Glomerular visceral epithelial cell (primary cell): ENCODE data around the gene FILIP1.

ENCODE experiments used
- DNase-seq: peaks from one replicate; pipeline ENCODE4 v3.0.0-alpha.2; 2016; ENCODE audit errors: extremely low spot score

Gene FILIP1

GRCh38 chr6:75379536-75379935, 114.1 kb downstream of the FILIP1 start:
- DNase-seq, result no peak

- no peak for DNase-seq
Measured at GRCh38 chr6:75378101-75378500, 115.5 kb downstream of the FILIP1 start.

GRCh38 chr6:75377386-75377785, 116.2 kb downstream of the FILIP1 start:
- DNase-seq, result no peak

- DNase-seq, result peak; percentile 40
Measured at GRCh38 chr6:75376347-75377024, 117.1 kb downstream of the FILIP1 start.

GRCh38 chr6:75374961-75375400, 118.6 kb downstream of the FILIP1 start:
- no peak for DNase-seq

GRCh38 chr6:75372884-75373283, 120.7 kb downstream of the FILIP1 start:
- no peak for DNase-seq

- DNase-seq, result no peak
Measured at GRCh38 chr6:75370011-75370410, 123.6 kb downstream of the FILIP1 start.

- DNase-seq, result no peak
Measured at GRCh38 chr6:75368864-75369402, 124.7 kb downstream of the FILIP1 start.

- DNase-seq, result peak; percentile 57
Measured at GRCh38 chr6:75368151-75368779, 125.3 kb downstream of the FILIP1 start.

- DNase-seq, result no peak
Measured at GRCh38 chr6:75363304-75363703, 130.3 kb downstream of the FILIP1 start.

- DNase-seq, result no peak
Measured at GRCh38 chr6:75353644-75354043, 140.0 kb downstream of the FILIP1 start.

GRCh38 chr6:75351570-75351969, 142.0 kb downstream of the FILIP1 start:
- no peak for DNase-seq

- no peak for DNase-seq
Measured at GRCh38 chr6:75350808-75351207, 142.8 kb downstream of the FILIP1 start.

- DNase-seq, result no peak
Measured at GRCh38 chr6:75350156-75350555, 143.4 kb downstream of the FILIP1 start.

GRCh38 chr6:75349262-75349984, 144.2 kb downstream of the FILIP1 start:
- DNase-seq, result peak; percentile 58

- DNase-seq, result no peak
Measured at GRCh38 chr6:75348882-75349261, 144.7 kb downstream of the FILIP1 start.

- no peak for DNase-seq
Measured at GRCh38 chr6:75347898-75348610, 145.5 kb downstream of the FILIP1 start.

GRCh38 chr6:75345413-75345812, 148.2 kb downstream of the FILIP1 start:
- DNase-seq, result no peak

GRCh38 chr6:75344455-75344854, 149.1 kb downstream of the FILIP1 start:
- DNase-seq, result no peak

- no peak for DNase-seq
Measured at GRCh38 chr6:75344021-75344420, 149.6 kb downstream of the FILIP1 start.

- no peak for DNase-seq
Measured at GRCh38 chr6:75337835-75338580, 155.6 kb downstream of the FILIP1 start.
